Mesendoderm (in vitro differentiated cells): ENCODE results near the gene RBM4B.

Experiments
- DNase-seq: peaks from one replicate; pipeline ENCODE4 v3.0.0; 2013
- H2AK5ac ChIP-seq: 2 replicates; pipeline ENCODE4 v1.6.1; 2013; ENCODE audit warnings: low read length, inconsistent platforms
- H2BK120ac ChIP-seq: 2 replicates; pipeline ENCODE4 v1.6.1; 2013; ENCODE audit warnings: low read depth, mild to moderate bottlenecking, low read length, moderate library complexity, mixed read lengths
- H2BK15ac ChIP-seq: replicated peaks from 2 replicates; pipeline ENCODE4 v1.6.1; 2013; ENCODE audit warnings: low read depth, mild to moderate bottlenecking, moderate library complexity
- H2BK5ac ChIP-seq: 2 replicates; pipeline ENCODE4 v1.6.1; 2013; ENCODE audit warnings: low read length, inconsistent platforms
- H3K18ac ChIP-seq: 2 replicates; pipeline ENCODE4 v1.6.1; 2013; ENCODE audit warnings: mild to moderate bottlenecking, low read length, mixed read lengths
- H3K23ac ChIP-seq: one replicate; pipeline ENCODE4 v1.6.1; 2013; ENCODE audit warnings: low read length
- H3K27ac ChIP-seq: 2 replicates; pipeline ENCODE4 v1.5.1; 2013; ENCODE audit warnings: low read depth, mild to moderate bottlenecking, inconsistent platforms, low read length, moderate library complexity
- H3K27me3 ChIP-seq: 2 replicates; pipeline ENCODE4 v1.6.1; 2013; ENCODE audit warnings: low read length, control low read depth, mild to moderate bottlenecking, inconsistent platforms; ENCODE audit not compliant: insufficient read depth, poor library complexity
- H3K36me3 ChIP-seq: 2 replicates; pipeline ENCODE4 v1.6.1; 2013; ENCODE audit warnings: low read length, inconsistent platforms; ENCODE audit not compliant: control insufficient read depth, insufficient read depth
- H3K4ac ChIP-seq: one replicate; pipeline ENCODE4 v1.6.1; 2013; ENCODE audit warnings: low read depth, mild to moderate bottlenecking, low read length, moderate library complexity
- H3K4me1 ChIP-seq: 2 replicates; pipeline ENCODE4 v1.6.1; 2013; ENCODE audit warnings: low read depth, low read length, inconsistent platforms; ENCODE audit not compliant: control insufficient read depth
- H3K4me2 ChIP-seq: 2 replicates; pipeline ENCODE4 v1.6.1; 2013; ENCODE audit warnings: low read length
- H3K4me3 ChIP-seq: 2 replicates; pipeline ENCODE4 v1.5.1; 2013; ENCODE audit warnings: mild to moderate bottlenecking, low read length
- H3K56ac ChIP-seq: one replicate; pipeline ENCODE4 v1.6.1; 2013; ENCODE audit warnings: low read length
- H3K79me1 ChIP-seq: 2 replicates; pipeline ENCODE4 v1.6.1; 2013; ENCODE audit warnings: low read length, inconsistent platforms
- H3K79me2 ChIP-seq: 2 replicates; pipeline ENCODE4 v1.6.1; 2013; ENCODE audit warnings: mild to moderate bottlenecking, low read length; ENCODE audit not compliant: control insufficient read depth, insufficient read depth
- H3K9ac ChIP-seq: 2 replicates; pipeline ENCODE4 v1.6.1; 2013; ENCODE audit warnings: low read length, inconsistent platforms
- H4K5ac ChIP-seq: one replicate; pipeline ENCODE4 v1.6.1; 2013; ENCODE audit warnings: low read length
- H4K8ac ChIP-seq: one replicate; pipeline ENCODE4 v1.6.1; 2013; ENCODE audit warnings: low read depth, mild to moderate bottlenecking, control low read depth, low read length, moderate library complexity
- WGBS: extraction: QIAGEN DNeasy Blood & Tissue Kit; methylation state at CpG from one replicate; pipeline ENCODE4 v1.1.7; 2013; ENCODE audit warnings: low lambda C conversion rate, missing lambda C conversion rate; ENCODE audit not compliant: insufficient coverage; ENCODE audit errors: extremely low coverage; 5-methylcytosine and 5-hydroxymethylcytosine counted together

Gene RBM4B

DNA sequence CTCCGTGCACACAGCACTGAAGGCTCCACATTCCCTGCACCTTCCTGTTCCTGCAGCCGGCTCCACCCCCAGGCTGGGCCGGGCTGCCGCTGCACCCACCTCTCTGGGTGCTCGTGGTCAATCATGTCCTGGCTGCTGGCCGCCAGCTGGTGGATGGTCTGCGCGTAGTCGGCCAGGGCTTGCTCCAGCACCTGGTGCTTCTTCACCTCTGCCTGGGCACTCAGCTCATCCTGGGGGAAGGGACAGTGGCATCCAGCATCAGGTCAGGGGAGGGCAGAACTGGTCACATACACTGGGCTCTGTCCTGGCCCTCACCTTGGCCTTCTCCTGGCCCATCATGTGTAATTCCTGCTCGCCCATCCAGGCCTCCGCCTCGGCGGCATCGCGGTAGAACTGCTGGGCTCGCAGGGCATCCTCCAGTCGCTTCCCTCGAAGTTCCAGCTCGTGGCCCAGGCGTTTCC, 15.2 kb upstream of the RBM4B start:
- WGBS = no CpG with 5 or more reads among the region's 20 CpGs
- Histone ChIP-seq H3K79me1 (no peaks in the 10 kb centered on the region), H3K18ac (no peak overlapping the region), H2BK15ac (no peak overlapping the region), H3K36me3 (peaks cover 2% of the 10 kb centered on the region), H3K4me2 (no peak overlapping the region), H3K23ac (no peak overlapping the region), H4K5ac (no peak overlapping the region), H3K56ac (no peak overlapping the region), H3K9ac (no peak overlapping the region), H2BK120ac (no peak overlapping the region), H3K4me3 (no peak overlapping the region), H3K4me1 (no peaks in the 10 kb centered on the region), H3K79me2 (no peaks in the 10 kb centered on the region), H2BK5ac (no peak overlapping the region), H3K27me3 (no peaks in the 10 kb centered on the region), H3K27ac (no peak overlapping the region), H2AK5ac (no peak overlapping the region), H4K8ac (no peak overlapping the region), H3K4ac (no peak overlapping the region)
- no peak for DNase-seq

DNA sequence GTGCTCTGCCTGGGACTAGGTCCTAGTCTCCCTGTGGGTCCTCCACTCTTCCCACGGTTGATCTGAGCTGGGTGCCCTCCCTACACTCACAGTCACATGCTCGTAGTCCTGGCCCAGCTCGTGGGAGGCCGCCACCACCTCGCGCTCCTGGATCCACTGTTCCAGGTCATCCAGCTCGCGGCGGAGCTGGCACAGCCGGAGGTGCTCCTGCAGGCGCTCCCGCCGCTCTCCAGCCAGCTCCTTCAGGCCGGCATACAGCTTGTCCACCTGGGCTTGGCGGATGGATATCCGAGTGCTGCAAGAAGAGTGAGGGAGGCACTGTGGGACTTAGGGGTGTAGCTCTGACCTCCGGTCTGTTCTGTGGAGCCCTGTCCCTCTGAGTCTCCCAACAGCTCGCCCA, 14.8 kb upstream of the RBM4B start:
- Histone ChIP-seq H3K56ac (no peak overlapping the region), H3K27ac (no peak overlapping the region), H3K23ac (no peak overlapping the region), H3K9ac (no peak overlapping the region), H2BK15ac (no peak overlapping the region), H2BK120ac (no peak overlapping the region), H3K79me1 (no peaks in the 10 kb centered on the region), H3K79me2 (no peaks in the 10 kb centered on the region), H3K4me3 (no peak overlapping the region), H2AK5ac (no peak overlapping the region), H3K36me3 (no peaks in the 10 kb centered on the region), H4K5ac (no peak overlapping the region), H3K4me2 (no peak overlapping the region), H3K27me3 (no peaks in the 10 kb centered on the region), H4K8ac (no peak overlapping the region), H3K4ac (no peak overlapping the region), H3K18ac (no peak overlapping the region), H2BK5ac (no peak overlapping the region), H3K4me1 (no peaks in the 10 kb centered on the region)
- no CpG with 5 or more reads among the region's 18 CpGs for WGBS
- no peak for DNase-seq

DNA sequence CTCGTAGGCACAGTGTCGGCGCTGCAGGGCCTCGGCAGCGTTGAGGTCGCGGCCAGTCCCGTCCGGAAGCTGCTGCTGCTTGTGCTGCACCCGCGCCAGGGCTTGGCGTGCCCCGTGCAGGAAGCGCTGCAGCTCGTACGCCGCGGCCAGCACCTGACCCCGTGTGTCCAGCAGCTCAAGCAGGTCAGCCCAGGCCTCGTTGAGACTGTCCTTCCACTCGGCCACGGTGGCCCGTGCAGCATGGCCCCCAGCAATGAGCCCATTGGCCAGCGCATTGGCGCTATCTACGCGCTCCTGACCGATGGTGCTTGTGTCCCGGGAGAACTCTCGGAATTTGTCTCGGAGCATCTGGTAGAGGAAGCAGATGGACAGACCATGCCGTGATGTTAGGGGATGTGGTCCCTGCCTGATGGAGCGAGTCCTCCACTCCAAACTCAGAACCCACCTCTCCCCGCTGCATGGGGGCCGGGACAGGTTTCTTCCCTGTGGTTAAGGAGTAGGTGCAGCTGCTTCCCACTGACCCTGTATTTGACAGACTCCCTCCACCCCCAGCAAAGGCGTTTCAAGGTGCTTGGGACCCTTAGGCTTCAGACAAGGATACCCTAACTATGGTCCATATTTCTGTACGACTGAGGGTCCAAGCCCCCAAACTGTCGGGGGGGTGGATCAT, 13.8 kb upstream of the RBM4B start:
- no CpG with 5 or more reads among the region's 38 CpGs for whole genome bisulfite sequencing
- H3K4me1 ChIP-seq = no peaks in the 10 kb centered on the region
- DNase-seq = no peak
- H3K4me2 ChIP-seq = no peak overlapping the region
- H3K56ac ChIP-seq = no peak overlapping the region
- no peak overlapping the region for H2BK15ac ChIP-seq
- H2BK120ac ChIP-seq = no peak overlapping the region
- H3K79me2 ChIP-seq = no peaks in the 10 kb centered on the region
- no peaks in the 10 kb centered on the region for H3K27me3 ChIP-seq
- no peak overlapping the region for H4K5ac ChIP-seq
- no peak overlapping the region for H3K27ac ChIP-seq
- no peak overlapping the region for H2BK5ac ChIP-seq
- H3K4me3 ChIP-seq = no peak overlapping the region
- no peak overlapping the region for H3K4ac ChIP-seq
- H3K36me3 ChIP-seq = no peaks in the 10 kb centered on the region
- H3K9ac ChIP-seq = no peak overlapping the region
- no peaks in the 10 kb centered on the region for H3K79me1 ChIP-seq
- no peak overlapping the region for H2AK5ac ChIP-seq
- no peak overlapping the region for H3K23ac ChIP-seq
- H3K18ac ChIP-seq = no peak overlapping the region
- H4K8ac ChIP-seq = no peak overlapping the region

DNA sequence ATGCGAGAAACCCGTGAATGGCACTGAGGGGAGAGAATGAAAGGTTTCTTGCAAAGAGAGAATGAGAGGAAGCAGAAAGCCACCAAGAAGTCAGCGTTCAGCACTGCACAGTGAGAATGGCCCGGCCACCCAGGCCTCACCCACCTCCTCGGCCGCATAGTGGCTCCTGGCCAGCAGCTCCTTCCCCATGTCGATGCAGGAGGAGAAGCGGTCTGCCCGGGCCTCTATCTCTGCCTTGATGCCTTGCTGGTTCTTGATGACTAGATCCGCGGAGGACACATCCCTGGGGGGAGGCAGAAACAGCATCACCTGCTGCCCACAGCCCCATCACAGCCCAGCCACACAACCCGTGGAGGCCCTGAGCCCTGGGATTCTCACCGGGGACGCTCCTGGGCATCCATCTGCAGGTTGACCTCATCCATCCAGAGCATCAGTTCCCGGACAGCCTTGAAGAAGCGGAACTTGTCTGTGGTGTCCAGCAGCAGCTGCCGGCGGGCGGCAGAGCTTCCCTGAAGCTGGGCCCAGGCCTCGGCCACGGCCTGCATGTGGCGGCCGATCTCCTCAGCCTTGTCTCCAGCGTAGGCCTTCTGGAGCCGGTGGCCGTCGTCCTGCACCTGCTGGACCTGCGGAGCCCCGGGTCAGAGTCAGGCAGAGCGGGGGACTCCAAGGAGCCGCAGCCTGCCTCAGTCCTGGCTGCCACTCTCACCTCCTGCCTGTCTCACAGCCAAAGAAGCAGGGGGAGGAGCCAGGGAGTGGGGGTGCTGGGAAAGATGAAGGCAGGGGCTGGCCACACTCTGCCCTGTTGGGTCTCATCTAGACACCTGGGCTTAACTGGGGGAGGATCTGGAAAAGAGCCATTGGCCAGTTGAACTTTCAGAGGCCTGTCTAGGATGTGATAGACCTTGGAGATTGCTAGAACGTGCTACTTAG, 12.2 kb upstream of the RBM4B start:
- Histone ChIP-seq H3K79me1 (no peaks in the 10 kb centered on the region), H2BK15ac (no peak overlapping the region), H3K9ac (no peak overlapping the region), H3K4ac (no peak overlapping the region), H3K56ac (no peak overlapping the region), H3K36me3 (no peaks in the 10 kb centered on the region), H3K79me2 (no peaks in the 10 kb centered on the region), H3K4me3 (no peak overlapping the region), H3K4me2 (no peak overlapping the region), H4K8ac (no peak overlapping the region), H3K23ac (no peak overlapping the region), H3K18ac (no peak overlapping the region), H2BK120ac (no peak overlapping the region), H3K27me3 (no peaks in the 10 kb centered on the region), H3K4me1 (no peaks in the 10 kb centered on the region), H3K27ac (no peak overlapping the region), H2BK5ac (no peak overlapping the region), H4K5ac (no peak overlapping the region), H2AK5ac (no peak overlapping the region)
- no CpG with 5 or more reads among the region's 32 CpGs for WGBS
- no peak for DNase-seq

DNA sequence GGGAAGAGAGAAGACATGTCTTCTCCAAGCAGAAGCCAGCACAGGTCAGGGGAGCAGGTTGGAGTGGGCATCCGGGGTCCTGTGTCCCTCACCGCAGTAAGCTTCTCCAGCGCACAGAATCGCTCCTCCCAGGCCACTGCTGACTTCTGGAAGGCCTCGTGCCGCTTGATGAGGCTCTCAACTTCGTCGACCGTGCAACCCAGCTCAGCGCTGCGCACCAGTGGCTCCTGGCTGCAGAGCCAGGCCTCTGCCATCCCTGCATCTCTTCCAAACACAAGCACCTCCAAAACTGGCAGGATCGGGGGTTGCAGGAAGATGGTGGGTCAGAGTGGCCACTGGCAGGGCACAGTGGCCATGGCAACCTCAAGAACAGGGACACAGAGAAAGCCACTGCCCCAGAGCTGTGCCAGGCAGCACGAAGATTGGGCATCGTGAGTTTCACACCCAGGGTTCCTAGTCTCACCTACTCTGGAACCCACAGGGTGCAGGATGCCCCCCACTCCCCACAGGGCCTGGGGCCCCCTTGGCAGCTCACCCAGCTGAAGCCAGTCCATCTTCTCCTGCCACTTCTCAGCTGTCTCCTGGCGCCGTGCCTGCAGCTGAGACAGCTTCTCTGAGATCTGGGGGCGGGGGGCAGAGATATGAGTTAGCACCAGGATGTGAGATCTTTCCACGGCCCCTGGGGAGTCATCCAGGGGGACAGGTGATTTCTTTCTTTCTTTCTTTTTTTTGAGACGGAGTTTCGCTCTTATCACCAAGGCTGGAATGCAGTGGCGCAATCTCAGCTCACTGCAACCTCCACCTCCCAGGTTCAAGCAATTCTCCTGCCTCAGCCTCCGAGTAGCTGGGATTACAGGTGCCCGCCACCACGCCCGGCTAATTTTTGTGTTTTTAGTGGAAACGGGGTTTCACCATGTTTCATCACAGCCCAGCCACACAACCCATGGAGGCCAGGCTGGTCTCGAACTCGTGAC, 11.2 kb upstream of the RBM4B start:
- Histone ChIP-seq H3K23ac (no peak overlapping the region), H3K36me3 (no peaks in the 10 kb centered on the region), H2BK15ac (no peak overlapping the region), H3K27ac (no peak overlapping the region), H3K4me3 (no peak overlapping the region), H4K8ac (no peak overlapping the region), H3K4me1 (no peaks in the 10 kb centered on the region), H2BK5ac (no peak overlapping the region), H2AK5ac (no peak overlapping the region), H4K5ac (no peak overlapping the region), H3K27me3 (no peaks in the 10 kb centered on the region), H2BK120ac (no peak overlapping the region), H3K9ac (no peak overlapping the region), H3K4ac (no peak overlapping the region), H3K56ac (no peak overlapping the region), H3K79me2 (no peaks in the 10 kb centered on the region), H3K18ac (no peak overlapping the region), H3K79me1 (no peaks in the 10 kb centered on the region), H3K4me2 (no peak overlapping the region)
- WGBS = no CpG with 5 or more reads among the region's 28 CpGs
- no peak for DNase-seq
